Measurements from ENCODE around the gene ZNF169.
A peak's percentile ranks its signal among the peaks of the same experiment; 100 is the strongest.
"Not testable (repeated sequence)": the region's sequence is repeated elsewhere in the genome, so short reads cannot be mapped to it uniquely, and the experiment has no call there.

ZNF169 gene

GRCh38 chr9:94259077-94259862, at the start of gene ZNF169:
ZNF169 (plus strand) TSS chr9:94259298; CDS start chr9:94278813, 19,515 bp downstream.
- peak; percentile 92 for DNase-seq

GRCh38 chr9:94210616-94211603, 48.2 kb upstream of the ZNF169 start:
- DNase-seq = no peak

DNA sequence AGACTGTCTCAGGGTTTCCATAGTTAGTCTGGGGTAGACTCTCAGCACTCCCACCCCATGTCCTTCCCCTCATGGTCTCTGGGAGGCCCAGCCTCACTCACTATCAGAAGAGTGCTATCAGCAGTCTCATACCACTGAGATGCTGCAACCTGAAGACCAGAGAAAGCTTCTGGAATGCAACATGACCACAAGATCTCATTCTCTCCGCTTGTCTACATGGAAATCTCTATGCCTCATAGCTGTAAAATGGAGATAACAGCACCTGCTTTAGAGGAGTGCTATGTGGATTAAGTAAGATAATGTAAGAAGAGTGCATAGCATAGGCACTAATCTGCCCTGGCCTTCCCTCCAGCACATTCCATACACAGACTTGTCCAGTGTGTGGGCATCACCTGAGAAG, 47.0 kb upstream of the ZNF169 start:
- no peak for DNase-seq

DNA sequence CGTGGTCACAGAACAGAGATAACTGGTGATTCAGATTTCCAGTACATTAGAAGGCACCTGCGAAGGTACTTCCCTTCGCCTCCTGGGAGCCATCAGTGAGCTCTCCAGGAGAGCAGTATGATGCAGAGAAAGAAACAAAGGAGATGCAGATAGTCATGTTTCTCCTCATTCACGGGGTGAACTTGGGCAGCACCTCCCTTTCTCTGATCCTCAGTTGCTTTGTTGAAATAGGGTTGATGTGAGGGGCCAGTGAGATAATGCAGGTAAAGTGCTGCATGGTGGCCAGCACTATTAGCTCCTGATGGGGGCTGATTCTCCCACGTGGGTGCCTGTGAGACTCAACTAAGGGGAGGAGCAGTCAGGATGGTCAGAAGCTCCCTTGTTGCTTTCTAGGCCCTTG, 46.6 kb upstream of the ZNF169 start:
- DNase-seq = no peak

DNA sequence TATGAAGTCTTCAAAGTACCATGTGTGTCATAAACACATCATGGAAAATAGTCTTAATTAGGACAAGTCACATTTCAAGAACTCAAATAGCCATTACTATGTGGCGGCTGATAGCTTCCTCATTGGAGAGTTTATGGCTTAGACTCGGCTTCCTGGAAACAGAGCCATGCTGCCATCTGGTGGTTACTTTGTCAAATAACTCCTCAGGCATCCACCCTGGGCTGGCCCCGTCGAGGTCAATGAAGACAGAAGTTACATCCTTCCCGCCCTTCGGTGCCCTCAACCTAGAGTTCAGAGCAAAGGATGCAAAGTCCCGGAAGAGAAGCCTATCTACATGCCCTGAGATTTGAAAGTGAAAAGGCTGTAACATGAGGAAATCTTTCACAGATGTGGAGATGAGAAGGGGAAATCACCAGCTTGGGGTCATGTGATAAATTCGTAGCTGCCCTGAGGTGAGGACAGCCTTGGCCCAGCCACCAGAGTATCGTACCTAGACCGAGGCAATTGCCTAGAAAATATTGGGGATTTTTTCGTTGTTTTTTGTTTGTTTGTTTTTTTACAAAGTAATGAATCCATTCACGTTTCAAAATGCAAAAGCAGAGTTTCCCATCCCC, 45.5 kb upstream of the ZNF169 start:
- DNase-seq = peak; percentile 82

DNA sequence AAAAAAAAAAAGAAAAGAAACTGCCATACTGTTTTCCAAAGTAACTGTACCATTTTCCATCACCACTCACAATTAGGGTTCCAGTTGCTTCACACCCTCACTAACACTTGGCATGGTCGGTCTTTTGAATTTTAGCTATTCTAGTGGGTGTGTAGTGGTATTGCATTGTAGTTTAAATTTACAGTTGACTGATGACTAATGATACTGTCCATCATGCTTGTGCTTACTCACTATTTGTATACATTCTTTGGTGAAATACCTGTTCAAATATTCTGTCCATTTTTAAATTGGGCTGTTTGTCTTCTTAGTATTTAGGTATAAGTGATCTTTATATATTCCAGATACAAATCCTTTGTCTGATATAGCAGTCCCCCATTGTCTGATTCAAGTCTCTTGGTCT, 36.2 kb upstream of the ZNF169 start:
- peak; percentile 27 for DNase-seq

GRCh38 chr9:94225413-94225812, 33.7 kb upstream of the ZNF169 start:
- not testable (repeated sequence) for DNase-seq

DNA sequence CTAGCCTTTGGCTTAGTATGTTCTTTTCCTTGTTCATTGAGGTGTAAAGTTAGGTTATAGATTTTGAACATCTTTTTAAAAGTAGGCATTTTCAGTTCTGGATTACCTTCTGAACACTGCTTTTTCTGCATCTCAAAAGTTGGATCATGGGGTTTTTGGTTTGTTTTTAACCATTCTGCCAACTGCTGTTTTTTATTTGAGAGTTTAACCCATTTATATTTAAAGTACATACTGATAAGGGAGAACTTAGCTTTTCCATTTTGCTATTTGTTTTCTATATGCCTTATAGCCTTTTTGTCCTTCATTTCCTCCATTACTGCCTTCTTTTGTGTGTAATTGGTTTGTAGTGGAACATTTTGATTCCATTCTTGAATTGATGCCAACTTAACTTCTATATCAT, 30.5 kb upstream of the ZNF169 start:
- no peak for DNase-seq

GRCh38 chr9:94232428-94232827, 26.7 kb upstream of the ZNF169 start:
- DNase-seq = no peak

DNA sequence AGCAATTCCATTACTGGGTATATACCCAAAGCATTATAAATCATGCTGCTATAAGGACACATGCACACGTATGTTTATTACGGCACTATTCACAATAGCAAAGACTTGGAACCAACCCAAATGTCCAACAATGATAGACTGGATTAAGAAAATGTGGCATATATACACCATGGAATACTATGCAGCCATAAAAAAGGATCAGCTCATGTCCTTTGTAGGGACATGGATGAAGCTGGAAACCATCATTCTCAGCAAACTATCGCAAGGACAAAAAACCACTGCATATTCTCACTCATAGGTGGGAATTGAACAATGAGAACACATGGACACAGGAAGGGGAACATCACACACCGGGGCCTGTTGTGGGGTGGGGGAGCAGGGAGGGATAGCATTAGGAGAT, 18.0 kb upstream of the ZNF169 start:
- DNase-seq = not testable (repeated sequence)

- no peak for DNase-seq
Observed at GRCh38 chr9:94245651-94246050, 13.4 kb upstream of the ZNF169 start.

DNA sequence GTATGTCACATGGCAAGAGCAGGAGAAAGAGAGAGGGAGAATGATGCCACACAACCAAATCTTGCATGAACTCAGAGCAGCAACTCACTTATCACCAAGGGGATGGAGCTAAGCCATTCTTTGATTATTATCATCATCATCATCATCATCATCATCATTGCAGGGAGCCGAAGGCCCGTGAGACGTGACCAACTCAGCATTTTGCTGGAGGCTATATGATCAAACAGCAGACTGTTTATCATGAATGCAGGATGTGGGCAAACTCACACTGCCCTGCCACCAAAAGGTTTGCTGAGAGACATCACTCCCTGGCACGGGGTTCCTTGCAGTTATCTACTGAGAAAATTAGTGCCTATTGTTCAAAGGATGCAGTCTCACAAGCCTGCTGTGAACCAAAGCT, 8.6 kb upstream of the ZNF169 start:
- DNase-seq = no peak

DNA sequence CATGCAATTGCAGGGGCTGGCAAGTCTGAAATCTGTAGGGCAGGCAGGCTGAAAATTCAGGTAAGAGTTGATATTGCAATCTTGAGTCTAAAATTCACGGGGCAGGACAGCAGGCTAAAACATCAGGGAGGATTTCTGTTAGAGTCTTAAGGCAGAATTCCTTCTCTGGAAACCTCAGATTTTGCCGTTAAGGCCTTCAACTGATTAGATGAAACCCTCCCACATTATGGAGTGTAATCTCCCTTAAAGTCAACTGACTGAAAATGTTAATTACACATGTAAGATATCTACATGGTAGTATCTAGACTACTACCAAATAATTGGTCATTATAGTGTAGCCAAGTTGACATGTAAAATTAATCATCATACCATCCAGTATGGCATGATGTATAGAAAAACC, 3.1 kb upstream of the ZNF169 start:
- DNase-seq = no peak

GRCh38 chr9:94265626-94266402, 6.7 kb downstream of the ZNF169 start:
- not testable (repeated sequence) for DNase-seq

GRCh38 chr9:94269264-94269663, 10.2 kb downstream of the ZNF169 start:
- DNase-seq = peak; percentile 8

DNA sequence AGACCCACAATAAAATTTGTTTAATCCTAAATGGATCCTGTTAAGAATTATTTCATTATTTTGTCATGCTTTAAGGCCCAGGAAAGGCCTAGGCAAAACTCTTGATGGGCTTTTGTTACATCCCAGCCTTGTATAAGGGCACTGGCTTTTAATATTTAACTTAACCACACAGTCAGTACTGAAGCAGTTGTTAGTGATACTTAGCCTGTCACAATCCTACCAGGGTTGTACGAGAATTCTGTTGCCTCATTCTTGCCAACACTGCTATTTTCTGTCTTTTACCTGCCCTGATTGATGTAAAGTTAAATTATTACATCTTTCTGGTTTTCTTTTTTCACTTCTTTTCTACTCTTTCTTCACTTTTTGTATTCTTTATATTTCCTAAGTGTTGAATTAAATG, 10.9 kb downstream of the ZNF169 start:
- DNase-seq = peak; percentile 46

- not testable (repeated sequence) for DNase-seq
Observed at GRCh38 chr9:94277029-94277428, 17.9 kb downstream of the ZNF169 start.

GRCh38 chr9:94277885-94278536, 18.9 kb downstream of the ZNF169 start:
- no peak for DNase-seq

DNA sequence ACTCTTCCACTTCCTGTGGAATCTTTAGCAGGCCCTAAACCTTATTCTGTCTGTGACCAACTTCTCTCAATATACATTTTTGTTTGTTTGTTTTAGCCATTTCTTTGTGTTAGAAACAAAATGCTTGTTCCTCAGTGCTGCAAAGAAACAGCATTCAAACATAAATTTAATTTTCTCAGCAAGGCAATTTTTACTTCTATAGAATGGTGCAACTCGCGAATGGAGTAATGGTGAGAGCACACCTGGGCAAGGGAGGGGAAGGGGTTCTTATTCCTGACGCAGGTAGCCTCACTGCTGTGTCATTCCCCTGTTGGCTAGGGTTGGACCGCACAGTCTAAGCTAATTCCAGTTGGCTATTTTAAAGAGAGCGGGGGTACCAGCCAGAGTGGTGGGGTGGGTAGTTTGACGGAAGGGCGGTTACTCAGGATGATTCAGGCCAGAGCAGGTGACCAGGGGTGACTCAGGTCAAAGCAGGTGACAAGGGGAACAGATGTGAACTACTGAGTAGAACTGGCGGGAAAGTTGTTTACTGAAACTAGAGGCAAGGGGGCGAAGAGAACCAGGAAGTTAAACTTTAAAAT, 21.4 kb downstream of the ZNF169 start:
- no peak for DNase-seq

GRCh38 chr9:94281101-94281500, 22.0 kb downstream of the ZNF169 start:
- DNase-seq = no peak

GRCh38 chr9:94286116-94286515, 27.0 kb downstream of the ZNF169 start:
- no peak for DNase-seq
